Nephron (organoid): ENCODE data around the gene LEFTY1.

Experiments used
- H3K27ac Mint-ChIP-seq, 3 experiments: 2 replicates each; pipeline ENCODE4 v1.8.0; 2020; ENCODE audit warnings: mixed read lengths in 3 of 3, mild to moderate bottlenecking in 2 of 3, moderate library complexity in 1 of 3
- H3K27me3 Mint-ChIP-seq: 2 replicates; pipeline ENCODE4 v1.8.0; 2021; ENCODE audit warnings: low read depth, mild to moderate bottlenecking, moderate library complexity, mixed read lengths
- H3K36me3 Mint-ChIP-seq: 2 replicates; pipeline ENCODE4 v1.8.0; 2020; ENCODE audit warnings: low read depth, mixed read lengths
- H3K4me1 Mint-ChIP-seq: 2 replicates; pipeline ENCODE4 v1.8.0; 2020; ENCODE audit warnings: mixed read lengths
- H3K4me3 Mint-ChIP-seq, 3 experiments: 2 replicates each; pipeline ENCODE4 v1.8.0; 2020; ENCODE audit warnings: mild to moderate bottlenecking in 3 of 3, mixed read lengths in 3 of 3, moderate library complexity in 2 of 3
- H3K9me3 Mint-ChIP-seq: 2 replicates; pipeline ENCODE4 v1.8.0; 2020; ENCODE audit warnings: mixed read lengths
- CTCF ChIP-seq, 3 experiments: fragments of 200-600 bp; sonication (generic); IDR thresholded peaks; one replicate each; pipeline ENCODE4 v1.5.0; 2021; ENCODE audit warnings: antibody characterized with exemption in 3 of 3; ENCODE audit not compliant: unreplicated experiment in 3 of 3

Gene LEFTY1

GRCh38 chr1:225882694-225883615 lies 6.0 kb downstream of the LEFTY1 start:
- H3K27ac Mint-ChIP-seq = peak overlapping the region; percentile 86 to 96 (median 90)
- H3K36me3 Mint-ChIP-seq = no peaks in the 10 kb centered on the region
- no peak for TF ChIP-seq CTCF (IDR thresholded peaks at IDR 0.05; ENCODE audit: unreplicated experiment in 3 of 3)
- H3K4me3 Mint-ChIP-seq = peak overlapping the region; percentile 87 to 95 (median 94)
- no peaks in the 10 kb centered on the region for H3K27me3 Mint-ChIP-seq
- no peaks in the 10 kb centered on the region for H3K9me3 Mint-ChIP-seq
- H3K4me1 Mint-ChIP-seq = peaks cover 34% of the 10 kb centered on the region

- H3K4me3 Mint-ChIP-seq = peak within 1 kb of the TSS; percentile 87 to 95 (median 94)
- no peaks in the 10 kb centered on the region for H3K9me3 Mint-ChIP-seq
- no peaks in the 10 kb centered on the region for H3K36me3 Mint-ChIP-seq
- peak within 1 kb of the TSS; percentile 86 to 96 (median 90) for H3K27ac Mint-ChIP-seq
- peaks cover 41% of the 10 kb centered on the region for H3K4me1 Mint-ChIP-seq
- peak in 2 of 3 experiments; percentile 21 to 28 for TF ChIP-seq CTCF (IDR thresholded peaks at IDR 0.05; ENCODE audit: unreplicated experiment in 3 of 3)
- no peaks in the 10 kb centered on the region for H3K27me3 Mint-ChIP-seq
Observed at GRCh38 chr1:225881959-225882693, 6.8 kb downstream of the LEFTY1 start, which contains the start of gene TMEM63A. Gene TMEM63A, minus strand, starts transcription at chr1:225882380. Its CDS starts 4,800 bp downstream, at chr1:225877580.

- no peak for TF ChIP-seq CTCF (IDR thresholded peaks at IDR 0.05; ENCODE audit: unreplicated experiment in 3 of 3)
- Mint-ChIP-seq H3K27ac (peak overlapping the region; percentile 70 to 90 (median 86)), H3K4me3 (peak overlapping the region; percentile 87 to 95 (median 94)), H3K4me1 (peaks cover 45% of the 10 kb centered on the region), H3K36me3 (no peaks in the 10 kb centered on the region), H3K27me3 (no peaks in the 10 kb centered on the region), H3K9me3 (no peaks in the 10 kb centered on the region)
Observed at GRCh38 chr1:225881081-225881958, 7.6 kb downstream of the LEFTY1 start.

GRCh38 chr1:225880636-225881035 lies 8.3 kb downstream of the LEFTY1 start:
- peak overlapping the region; percentile 87 to 95 (median 94) for H3K4me3 Mint-ChIP-seq
- no peaks in the 10 kb centered on the region for H3K27me3 Mint-ChIP-seq
- TF ChIP-seq CTCF (IDR thresholded peaks at IDR 0.05; ENCODE audit: unreplicated experiment in 3 of 3) = no peak
- H3K4me1 Mint-ChIP-seq = peaks cover 45% of the 10 kb centered on the region
- H3K9me3 Mint-ChIP-seq = no peaks in the 10 kb centered on the region
- no peaks in the 10 kb centered on the region for H3K36me3 Mint-ChIP-seq
- peak overlapping the region; percentile 70 to 90 (median 86) for H3K27ac Mint-ChIP-seq

- H3K4me1 Mint-ChIP-seq = peaks cover 45% of the 10 kb centered on the region
Observed at GRCh38 chr1:225880222-225880588, 8.7 kb downstream of the LEFTY1 start.

More at GRCh38 chr1:225880222-225880588, 8.7 kb downstream of the LEFTY1 start:
- Mint-ChIP-seq H3K36me3 (no peaks in the 10 kb centered on the region), H3K27me3 (peaks cover 2% of the 10 kb centered on the region), H3K27ac (peak overlapping the region; percentile 70 to 90 (median 86)), H3K9me3 (no peaks in the 10 kb centered on the region), H3K4me3 (peak overlapping the region; percentile 87 to 95 (median 94))
- no peak for TF ChIP-seq CTCF (IDR thresholded peaks at IDR 0.05; ENCODE audit: unreplicated experiment in 3 of 3)
